NB4 (cell line): ENCODE results near the gene RPS16.

Experiments
- DNase-seq: peaks from one replicate; pipeline ENCODE4 v3.0.0; 2010; ENCODE audit warnings: low read depth
- H3K4me3 ChIP-seq: one replicate; pipeline ENCODE4 v1.5.1; 2011; ENCODE audit warnings: mild to moderate bottlenecking, low read depth, low read length, moderate library complexity
- MYC ChIP-seq: IDR thresholded peaks from 2 replicates; pipeline ENCODE4 v1.6.1; 2011; ENCODE audit warnings: low read depth, low read length
- POLR2A ChIP-seq: IDR thresholded peaks from 2 replicates; pipeline ENCODE4 v1.6.1; 2011; ENCODE audit warnings: mild to moderate bottlenecking; ENCODE audit not compliant: insufficient read length; ENCODE audit errors: extremely low read depth
- TF ChIP-seq, protein P1 (sequence below): IDR thresholded peaks from one replicate; pipeline ENCODE4 v1.5.1; 2012; ENCODE audit warnings: low read depth, low read length
- TF ChIP-seq, protein P2 (sequence below): IDR thresholded peaks from 2 replicates; pipeline ENCODE4 v1.6.1; 2011; ENCODE audit warnings: low read depth, low read length

The RPS16 gene

DNA sequence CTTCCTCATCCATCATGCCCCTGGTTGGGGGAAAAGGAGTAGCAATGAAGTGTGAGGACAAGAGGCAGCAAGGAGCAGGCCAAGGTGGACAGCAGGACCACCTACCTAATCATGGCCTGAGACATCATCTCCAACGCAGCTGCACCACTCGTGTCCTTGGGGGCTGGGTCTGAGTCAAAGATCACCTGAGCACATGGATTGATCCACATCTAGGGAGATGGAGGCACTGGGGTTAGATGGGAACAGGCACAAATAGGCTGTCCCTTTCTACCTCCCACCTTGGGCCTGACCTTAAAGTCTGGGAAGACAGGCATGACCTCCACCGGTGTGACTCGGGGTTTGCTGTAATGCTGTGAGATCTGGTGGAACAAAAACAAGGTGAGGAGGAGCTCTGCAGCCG lies 47.1 kb downstream of the RPS16 start:
- TF ChIP-seq MYC: no peak
- TF ChIP-seq, protein P1, sequence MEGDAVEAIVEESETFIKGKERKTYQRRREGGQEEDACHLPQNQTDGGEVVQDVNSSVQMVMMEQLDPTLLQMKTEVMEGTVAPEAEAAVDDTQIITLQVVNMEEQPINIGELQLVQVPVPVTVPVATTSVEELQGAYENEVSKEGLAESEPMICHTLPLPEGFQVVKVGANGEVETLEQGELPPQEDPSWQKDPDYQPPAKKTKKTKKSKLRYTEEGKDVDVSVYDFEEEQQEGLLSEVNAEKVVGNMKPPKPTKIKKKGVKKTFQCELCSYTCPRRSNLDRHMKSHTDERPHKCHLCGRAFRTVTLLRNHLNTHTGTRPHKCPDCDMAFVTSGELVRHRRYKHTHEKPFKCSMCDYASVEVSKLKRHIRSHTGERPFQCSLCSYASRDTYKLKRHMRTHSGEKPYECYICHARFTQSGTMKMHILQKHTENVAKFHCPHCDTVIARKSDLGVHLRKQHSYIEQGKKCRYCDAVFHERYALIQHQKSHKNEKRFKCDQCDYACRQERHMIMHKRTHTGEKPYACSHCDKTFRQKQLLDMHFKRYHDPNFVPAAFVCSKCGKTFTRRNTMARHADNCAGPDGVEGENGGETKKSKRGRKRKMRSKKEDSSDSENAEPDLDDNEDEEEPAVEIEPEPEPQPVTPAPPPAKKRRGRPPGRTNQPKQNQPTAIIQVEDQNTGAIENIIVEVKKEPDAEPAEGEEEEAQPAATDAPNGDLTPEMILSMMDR: no peak
- TF ChIP-seq, protein P2, sequence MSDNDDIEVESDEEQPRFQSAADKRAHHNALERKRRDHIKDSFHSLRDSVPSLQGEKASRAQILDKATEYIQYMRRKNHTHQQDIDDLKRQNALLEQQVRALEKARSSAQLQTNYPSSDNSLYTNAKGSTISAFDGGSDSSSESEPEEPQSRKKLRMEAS: no peak
- TF ChIP-seq POLR2A: no peak
- no peak overlapping the region for H3K4me3 ChIP-seq
- DNase-seq: no peak

DNA sequence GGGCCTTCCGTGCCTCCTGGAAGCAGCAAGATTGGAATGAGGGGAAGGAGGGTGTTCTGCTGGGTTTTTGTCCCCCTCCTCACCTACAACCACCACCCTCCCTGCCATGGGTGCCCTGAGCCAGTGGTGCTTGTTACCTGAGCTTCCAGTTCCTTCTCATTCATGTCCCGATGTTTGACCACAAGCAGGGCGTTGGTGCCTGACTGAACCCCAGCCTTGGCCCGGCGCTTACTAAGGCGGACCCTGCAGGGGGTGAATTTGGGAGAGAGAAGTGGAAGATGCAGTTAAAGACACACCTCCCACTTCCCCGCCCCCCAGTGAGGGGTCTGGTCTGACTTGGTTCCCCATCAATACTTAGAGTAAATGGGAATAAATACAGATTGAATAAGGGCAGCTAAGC lies 49.2 kb downstream of the RPS16 start:
- DNase-seq: no peak
- no peak overlapping the region for H3K4me3 ChIP-seq
- TF ChIP-seq MYC (no peak), POLR2A (no peak)
- TF ChIP-seq, protein P2: no peak
- TF ChIP-seq, protein P1: no peak

DNA sequence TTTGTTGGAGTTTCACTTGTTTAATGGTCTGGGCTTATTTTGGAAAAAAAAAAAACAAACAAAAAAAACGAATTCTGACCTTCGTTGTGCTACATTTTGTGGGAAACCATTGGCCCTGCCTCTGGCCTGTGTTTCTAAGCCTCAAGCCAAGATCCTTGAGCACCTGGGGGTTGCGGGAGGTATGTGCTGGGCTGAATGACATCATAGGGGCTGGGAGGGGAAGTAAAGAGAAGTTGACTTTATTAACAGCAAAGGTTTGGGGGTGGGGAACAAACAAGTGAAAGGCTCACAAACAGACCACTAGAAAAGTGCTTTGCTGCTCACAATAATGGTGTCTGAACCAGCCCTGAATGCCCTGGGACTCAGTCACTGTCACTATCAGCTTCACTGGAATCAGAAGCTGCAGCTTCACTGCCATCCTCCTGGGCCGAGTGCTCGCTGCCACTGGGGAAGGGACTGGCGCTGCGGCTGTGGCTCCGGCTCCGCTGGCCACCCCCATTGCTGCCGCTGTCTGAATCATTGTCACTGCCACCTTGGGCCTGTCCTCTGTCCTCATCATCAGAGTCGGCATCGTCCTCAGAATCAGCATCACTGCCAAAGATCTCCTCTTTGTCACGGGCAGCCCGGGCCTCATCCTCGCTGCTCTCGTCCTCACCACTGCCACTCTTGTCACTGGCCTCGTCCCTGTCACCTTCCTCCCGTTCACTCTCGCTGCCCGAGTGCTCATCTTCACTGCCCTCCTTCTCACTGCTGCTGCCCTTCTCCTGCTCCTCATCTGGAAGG lies 49.9 kb downstream of the RPS16 start:
- no peak overlapping the region for H3K4me3 ChIP-seq

DNA sequence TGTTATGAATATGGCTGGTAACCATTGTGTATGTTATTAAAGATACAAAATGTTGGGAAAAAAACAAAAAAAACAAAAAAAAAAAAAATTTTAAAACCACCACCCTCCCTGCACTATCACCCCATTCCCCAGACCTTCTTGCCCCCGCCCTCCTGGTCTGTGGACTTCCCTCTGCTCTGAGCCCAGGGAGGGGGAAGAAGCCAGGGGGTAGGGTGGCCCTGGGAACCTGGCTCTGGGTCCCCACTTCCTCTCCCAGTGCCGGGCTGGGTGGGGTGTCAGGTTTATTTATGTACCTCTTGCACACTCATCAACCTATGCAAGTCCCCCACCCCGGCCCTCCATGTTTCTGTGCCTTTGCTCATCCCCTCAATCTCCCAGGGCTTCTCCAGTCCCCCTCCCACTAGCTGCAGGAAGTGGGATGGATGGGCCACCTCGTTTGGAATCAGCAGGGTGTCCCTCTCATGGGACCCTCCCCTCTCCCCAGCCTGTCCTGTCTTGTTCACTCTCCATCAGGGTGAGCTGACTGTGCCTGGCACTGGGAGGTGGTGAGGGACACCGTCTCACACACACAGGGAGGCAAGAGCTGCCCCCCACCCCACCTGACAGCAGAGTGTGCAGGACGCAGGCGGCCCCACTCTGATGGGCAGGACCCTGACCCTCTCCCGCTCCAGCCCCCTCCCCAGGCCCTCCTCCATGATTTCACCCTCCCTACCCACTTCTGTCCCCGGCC lies 50.7 kb downstream of the RPS16 start:
- no peak for TF ChIP-seq POLR2A
- TF ChIP-seq MYC: no peak
- TF ChIP-seq, protein P1: no peak
- TF ChIP-seq, protein P2: no peak
- no peak for DNase-seq
- H3K4me3 ChIP-seq: no peak overlapping the region

More for the DNA sequence above, 49.9 kb downstream of the RPS16 start:
- DNase-seq: no peak
- TF ChIP-seq POLR2A (no peak), MYC (no peak)
- TF ChIP-seq, protein P1: no peak
- TF ChIP-seq, protein P2: no peak
